ENCODE measurements around the gene EQTN.

The EQTN gene

DNA sequence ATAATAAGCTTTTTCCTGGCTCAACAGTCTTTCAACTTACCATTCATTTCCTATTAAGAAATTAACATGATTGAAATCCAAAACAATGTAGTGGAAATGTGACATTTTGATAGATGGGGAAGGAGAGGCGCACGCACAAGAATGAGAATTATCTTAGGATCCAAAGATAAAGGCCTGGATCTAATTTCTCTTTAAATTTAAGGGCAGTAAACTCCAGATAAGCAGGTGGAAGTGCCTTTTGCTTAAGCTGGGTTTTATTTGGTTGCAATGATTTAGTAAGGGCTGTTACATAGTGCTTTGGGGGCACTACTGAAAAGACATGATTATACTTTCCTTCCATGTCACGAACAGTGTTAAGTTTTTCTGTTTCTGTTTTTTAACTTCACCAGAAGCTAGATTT lies 17.3 kb downstream of the EQTN start:
- H3F3A ChIP-seq (ENCODE audit: insufficient read depth): no peaks in the 10 kb centered on the region
- TF ChIP-seq EZH2phosphoT487 (conservative IDR thresholded peaks at IDR 0.05; ENCODE audit: low read length): no peak
- TF ChIP-seq, protein P1, sequence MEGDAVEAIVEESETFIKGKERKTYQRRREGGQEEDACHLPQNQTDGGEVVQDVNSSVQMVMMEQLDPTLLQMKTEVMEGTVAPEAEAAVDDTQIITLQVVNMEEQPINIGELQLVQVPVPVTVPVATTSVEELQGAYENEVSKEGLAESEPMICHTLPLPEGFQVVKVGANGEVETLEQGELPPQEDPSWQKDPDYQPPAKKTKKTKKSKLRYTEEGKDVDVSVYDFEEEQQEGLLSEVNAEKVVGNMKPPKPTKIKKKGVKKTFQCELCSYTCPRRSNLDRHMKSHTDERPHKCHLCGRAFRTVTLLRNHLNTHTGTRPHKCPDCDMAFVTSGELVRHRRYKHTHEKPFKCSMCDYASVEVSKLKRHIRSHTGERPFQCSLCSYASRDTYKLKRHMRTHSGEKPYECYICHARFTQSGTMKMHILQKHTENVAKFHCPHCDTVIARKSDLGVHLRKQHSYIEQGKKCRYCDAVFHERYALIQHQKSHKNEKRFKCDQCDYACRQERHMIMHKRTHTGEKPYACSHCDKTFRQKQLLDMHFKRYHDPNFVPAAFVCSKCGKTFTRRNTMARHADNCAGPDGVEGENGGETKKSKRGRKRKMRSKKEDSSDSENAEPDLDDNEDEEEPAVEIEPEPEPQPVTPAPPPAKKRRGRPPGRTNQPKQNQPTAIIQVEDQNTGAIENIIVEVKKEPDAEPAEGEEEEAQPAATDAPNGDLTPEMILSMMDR (IDR thresholded peaks at IDR 0.05; ENCODE audit: insufficient read depth, low read length, poor library complexity, severe bottlenecking): no peak
- no peaks in the 10 kb centered on the region for H4K20me1 ChIP-seq (ENCODE audit: low read depth, low read length)
- no peaks in the 10 kb centered on the region for H3K27me3 ChIP-seq (ENCODE audit: low read length)
- H3K9me3 ChIP-seq (ENCODE audit: insufficient read depth, low read length): no peaks in the 10 kb centered on the region
- H3K4me3 ChIP-seq (ENCODE audit: insufficient read depth, low read length, poor library complexity, severe bottlenecking): no peak overlapping the region
- H3K9me2 ChIP-seq (replicated peaks; ENCODE audit: insufficient read depth, low read length): no peaks in the 10 kb centered on the region
- no peaks in the 10 kb centered on the region for H3K36me3 ChIP-seq (ENCODE audit: low read length)
- no peaks in the 10 kb centered on the region for H3K79me2 ChIP-seq (ENCODE audit: insufficient read depth, low read length)
- H2AFZ ChIP-seq (ENCODE audit: low read depth, low read length, severe bottlenecking): no peak overlapping the region
- no peak overlapping the region for H3K27ac ChIP-seq (ENCODE audit: low read depth, low read length)
- no peak overlapping the region for H3K9ac ChIP-seq (ENCODE audit: low read length)
- H3K4me2 ChIP-seq (ENCODE audit: low read depth, low read length, poor library complexity, severe bottlenecking): no peak overlapping the region

- Histone ChIP-seq H3K79me2 (ENCODE audit: insufficient read depth, low read length) (no peaks in the 10 kb centered on the region), H3K4me3 (ENCODE audit: insufficient read depth, low read length, poor library complexity, severe bottlenecking) (no peak overlapping the region), H3K9ac (ENCODE audit: low read length) (no peak overlapping the region), H3K36me3 (ENCODE audit: low read length) (no peaks in the 10 kb centered on the region), H3K4me2 (ENCODE audit: low read depth, low read length, poor library complexity, severe bottlenecking) (no peak overlapping the region), H3K9me3 (ENCODE audit: insufficient read depth, low read length) (no peaks in the 10 kb centered on the region), H2AFZ (ENCODE audit: low read depth, low read length, severe bottlenecking) (no peak overlapping the region), H4K20me1 (ENCODE audit: low read depth, low read length) (no peaks in the 10 kb centered on the region), H3K27ac (ENCODE audit: low read depth, low read length) (no peak overlapping the region), H3F3A (ENCODE audit: insufficient read depth) (no peaks in the 10 kb centered on the region), H3K9me2 (replicated peaks; ENCODE audit: insufficient read depth, low read length) (no peaks in the 10 kb centered on the region), H3K27me3 (ENCODE audit: low read length) (no peaks in the 10 kb centered on the region)
- TF ChIP-seq EZH2phosphoT487 (conservative IDR thresholded peaks at IDR 0.05; ENCODE audit: low read length): no peak
- TF ChIP-seq, protein P1 (IDR thresholded peaks at IDR 0.05; ENCODE audit: insufficient read depth, low read length, poor library complexity, severe bottlenecking): no peak
These were observed 18.6 kb downstream of the EQTN start for GRCh38 chr9:27278374-27278773.

DNA sequence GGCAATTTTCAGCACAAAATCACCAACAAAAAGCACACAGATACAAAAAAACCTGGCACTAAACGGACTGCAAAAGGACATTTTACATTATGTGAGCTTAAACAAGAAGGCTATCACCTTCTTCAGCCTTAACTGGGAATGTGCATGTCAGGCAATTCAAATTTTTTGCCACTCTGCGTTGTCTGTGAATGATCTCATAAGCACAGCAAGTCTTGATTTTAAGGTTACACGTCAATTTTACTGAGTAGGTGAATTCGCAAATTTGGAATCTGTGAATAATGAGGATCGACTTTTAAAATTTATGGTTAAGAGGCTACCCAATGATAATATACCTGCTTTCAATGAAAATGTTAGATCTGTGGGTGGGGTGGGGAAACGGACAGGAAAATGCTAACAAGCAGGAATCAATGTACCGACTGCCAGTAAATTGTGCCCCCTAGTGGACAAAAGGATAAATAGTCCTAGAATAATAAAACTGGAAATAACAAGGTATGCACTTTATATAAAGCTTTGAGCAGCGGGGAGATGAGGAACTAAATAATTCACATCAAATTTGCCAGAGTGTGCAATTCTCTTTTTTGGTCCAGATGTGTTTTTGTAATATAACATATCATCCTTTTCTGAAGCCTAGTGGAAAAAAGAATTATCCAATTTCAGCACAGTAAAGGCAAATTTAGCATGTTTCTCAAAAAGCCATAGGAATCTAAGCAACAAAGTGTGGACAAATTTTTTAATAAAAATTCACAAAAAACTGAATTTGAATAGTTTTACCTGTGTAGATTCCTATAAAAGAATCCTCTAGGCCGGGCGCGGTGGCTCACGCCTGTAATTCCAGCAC lies 20.5 kb downstream of the EQTN start:
- Histone ChIP-seq H3K79me2 (ENCODE audit: insufficient read depth, low read length) (no peaks in the 10 kb centered on the region), H3F3A (ENCODE audit: insufficient read depth) (no peaks in the 10 kb centered on the region), H3K36me3 (ENCODE audit: low read length) (no peaks in the 10 kb centered on the region), H3K27me3 (ENCODE audit: low read length) (no peaks in the 10 kb centered on the region), H3K4me2 (ENCODE audit: low read depth, low read length, poor library complexity, severe bottlenecking) (no peak overlapping the region), H3K4me3 (ENCODE audit: insufficient read depth, low read length, poor library complexity, severe bottlenecking) (no peak overlapping the region), H3K9ac (ENCODE audit: low read length) (no peak overlapping the region), H3K9me3 (ENCODE audit: insufficient read depth, low read length) (no peaks in the 10 kb centered on the region), H3K9me2 (replicated peaks; ENCODE audit: insufficient read depth, low read length) (no peaks in the 10 kb centered on the region), H3K27ac (ENCODE audit: low read depth, low read length) (no peak overlapping the region), H2AFZ (ENCODE audit: low read depth, low read length, severe bottlenecking) (peak overlapping the region; percentile 23), H4K20me1 (ENCODE audit: low read depth, low read length) (no peaks in the 10 kb centered on the region)
- TF ChIP-seq, protein P1 (IDR thresholded peaks at IDR 0.05; ENCODE audit: insufficient read depth, low read length, poor library complexity, severe bottlenecking): peak; percentile 83
- no peak for TF ChIP-seq EZH2phosphoT487 (conservative IDR thresholded peaks at IDR 0.05; ENCODE audit: low read length)

Measured in SU-DHL-6 (cell line).